Measurements from ENCODE around the gene PSMB11.

DNA sequence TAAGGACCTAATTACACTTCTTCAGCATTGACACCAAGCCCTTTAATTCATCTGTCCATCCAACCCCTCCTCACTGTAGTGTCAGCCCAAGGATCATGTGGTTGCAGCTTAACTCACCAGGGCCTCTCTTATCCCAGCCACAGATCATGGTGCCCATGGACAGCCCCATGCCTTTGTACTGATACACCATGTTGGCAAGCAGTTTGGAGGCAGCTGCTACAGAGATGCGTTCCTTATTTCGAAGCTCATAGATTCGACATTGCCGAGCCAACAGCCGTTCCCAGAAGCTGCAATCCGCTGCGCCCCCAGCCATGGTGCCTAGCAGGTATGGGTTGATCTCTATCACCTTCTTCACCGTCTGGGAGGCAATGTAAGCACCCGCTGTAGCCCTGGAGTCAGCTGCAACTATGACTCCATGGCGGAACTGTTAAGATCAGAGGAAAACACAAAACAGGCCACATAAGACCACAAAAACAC lies 8.7 kb upstream of the PSMB11 start:
- no peak for TF ChIP-seq EZH2 (IDR thresholded peaks at IDR 0.05; ENCODE audit: borderline replicate concordance, insufficient read depth, low read depth, low read length, poor library complexity, severe bottlenecking)
- TF ChIP-seq, protein P1, sequence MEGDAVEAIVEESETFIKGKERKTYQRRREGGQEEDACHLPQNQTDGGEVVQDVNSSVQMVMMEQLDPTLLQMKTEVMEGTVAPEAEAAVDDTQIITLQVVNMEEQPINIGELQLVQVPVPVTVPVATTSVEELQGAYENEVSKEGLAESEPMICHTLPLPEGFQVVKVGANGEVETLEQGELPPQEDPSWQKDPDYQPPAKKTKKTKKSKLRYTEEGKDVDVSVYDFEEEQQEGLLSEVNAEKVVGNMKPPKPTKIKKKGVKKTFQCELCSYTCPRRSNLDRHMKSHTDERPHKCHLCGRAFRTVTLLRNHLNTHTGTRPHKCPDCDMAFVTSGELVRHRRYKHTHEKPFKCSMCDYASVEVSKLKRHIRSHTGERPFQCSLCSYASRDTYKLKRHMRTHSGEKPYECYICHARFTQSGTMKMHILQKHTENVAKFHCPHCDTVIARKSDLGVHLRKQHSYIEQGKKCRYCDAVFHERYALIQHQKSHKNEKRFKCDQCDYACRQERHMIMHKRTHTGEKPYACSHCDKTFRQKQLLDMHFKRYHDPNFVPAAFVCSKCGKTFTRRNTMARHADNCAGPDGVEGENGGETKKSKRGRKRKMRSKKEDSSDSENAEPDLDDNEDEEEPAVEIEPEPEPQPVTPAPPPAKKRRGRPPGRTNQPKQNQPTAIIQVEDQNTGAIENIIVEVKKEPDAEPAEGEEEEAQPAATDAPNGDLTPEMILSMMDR (IDR thresholded peaks at IDR 0.05) = no peak
